HG03520 (cell line): ENCODE results near the gene CXXC1.
"Not testable (repeated sequence)": the region's sequence is repeated elsewhere in the genome, so short reads cannot be mapped to it uniquely, and the experiment has no call there.

Experiments
- ATAC-seq: cut with Tn5 transposase; IDR thresholded peaks from one replicate; pipeline ENCODE4 v1.9.1; 2021; ENCODE audit warnings: mild to moderate bottlenecking, moderate library complexity; ENCODE audit not compliant: unreplicated experiment

Gene CXXC1

DNA sequence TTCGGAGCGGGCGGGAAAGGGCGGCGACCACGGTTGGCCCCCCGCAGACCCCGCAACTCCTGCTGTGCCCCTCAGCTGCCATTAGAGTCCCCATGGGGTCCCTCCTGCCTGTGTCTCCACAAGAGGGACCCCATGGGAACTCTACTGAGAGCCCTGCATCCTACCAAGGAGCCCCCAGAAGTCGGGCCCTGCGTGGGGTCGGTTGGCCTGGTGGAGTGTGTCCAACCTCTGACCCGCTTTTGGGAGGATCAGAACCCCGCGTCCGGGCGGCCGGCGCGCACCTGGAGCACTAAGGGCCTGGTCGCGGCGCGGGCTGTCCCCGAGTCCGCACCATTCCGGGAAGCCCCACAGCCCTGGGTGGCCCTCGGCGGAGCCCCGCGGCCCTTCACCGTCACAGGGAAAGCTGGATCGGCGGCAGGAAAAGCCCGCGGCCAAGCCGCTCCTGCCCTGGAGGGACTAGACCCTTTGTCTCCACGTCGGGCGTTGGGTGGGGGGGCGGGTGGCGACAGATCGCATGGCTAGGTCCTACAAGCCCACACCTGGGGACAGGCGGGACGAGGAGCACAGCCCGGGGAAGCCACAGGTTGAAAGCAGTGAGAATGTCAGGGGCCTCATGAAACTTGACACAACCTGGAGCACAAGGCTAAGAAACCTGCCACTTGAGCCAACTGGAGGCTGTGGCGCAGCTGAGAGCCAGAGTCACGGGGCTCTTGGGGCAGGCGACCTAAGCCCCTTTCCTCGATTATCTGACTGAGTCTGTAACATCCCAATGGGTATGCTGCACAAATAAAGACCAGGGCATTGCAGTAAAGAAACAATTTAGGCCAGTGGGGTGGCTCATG, 11.2 kb upstream of the CXXC1 start:
- ATAC-seq: no peak

DNA sequence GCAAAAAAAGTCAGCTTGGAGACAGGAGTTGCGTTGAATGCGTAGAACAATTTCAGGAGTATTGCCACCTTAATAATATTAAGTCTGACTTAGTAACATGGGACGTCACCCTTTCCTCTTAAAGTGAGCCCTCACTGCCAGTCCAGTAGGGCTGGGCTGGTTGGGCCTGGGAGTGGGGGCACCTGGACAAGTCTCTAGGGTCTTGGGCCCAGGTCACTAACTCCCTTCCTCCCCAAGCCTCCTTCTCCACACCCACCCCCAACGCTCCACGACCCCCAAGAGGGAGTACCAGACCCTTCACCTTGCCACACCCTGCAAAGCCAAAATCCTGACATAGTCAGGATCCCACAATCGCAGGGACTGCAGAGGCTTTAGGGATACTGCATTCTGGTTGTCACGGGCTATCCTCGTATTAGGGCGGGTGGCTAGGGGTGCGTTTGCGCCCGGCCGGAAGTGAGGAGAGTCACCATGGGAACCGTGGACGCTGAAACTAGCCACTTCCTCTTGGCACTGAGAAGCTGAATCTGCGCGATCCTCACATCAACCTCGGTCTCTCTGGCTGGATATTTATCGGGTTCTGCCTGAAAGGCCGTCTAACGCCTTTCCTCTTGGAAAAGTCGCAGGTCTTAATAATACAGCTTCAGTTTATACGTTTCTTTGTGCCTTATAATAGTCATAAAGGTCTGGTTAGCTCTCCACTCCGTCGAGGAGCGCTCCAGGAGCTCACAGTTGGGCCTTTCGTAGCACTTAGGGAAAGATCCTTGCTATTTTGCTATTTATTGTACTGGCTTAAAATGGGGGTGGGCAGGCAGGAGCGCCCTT, 10.3 kb upstream of the CXXC1 start:
- peak; percentile 99 for ATAC-seq

DNA sequence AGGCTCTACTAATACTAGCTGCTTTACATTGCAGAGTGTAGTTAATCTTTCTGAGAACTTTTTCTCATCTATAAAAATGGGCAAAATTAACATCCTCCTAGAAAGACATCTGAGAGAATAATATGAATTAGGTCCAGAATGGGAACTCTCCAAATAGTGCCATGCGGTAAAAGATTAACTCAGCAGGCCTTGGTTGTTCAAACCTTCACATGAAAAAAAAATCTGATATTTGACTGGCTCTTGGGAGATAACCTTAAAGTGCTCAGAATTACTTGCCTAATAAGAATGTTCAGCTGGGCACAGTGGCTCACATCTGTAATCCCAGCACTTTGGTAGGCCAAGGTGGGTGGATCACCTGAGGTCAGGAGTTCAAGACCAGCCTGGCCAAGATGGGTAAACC, 5.5 kb upstream of the CXXC1 start:
- no peak for ATAC-seq

DNA sequence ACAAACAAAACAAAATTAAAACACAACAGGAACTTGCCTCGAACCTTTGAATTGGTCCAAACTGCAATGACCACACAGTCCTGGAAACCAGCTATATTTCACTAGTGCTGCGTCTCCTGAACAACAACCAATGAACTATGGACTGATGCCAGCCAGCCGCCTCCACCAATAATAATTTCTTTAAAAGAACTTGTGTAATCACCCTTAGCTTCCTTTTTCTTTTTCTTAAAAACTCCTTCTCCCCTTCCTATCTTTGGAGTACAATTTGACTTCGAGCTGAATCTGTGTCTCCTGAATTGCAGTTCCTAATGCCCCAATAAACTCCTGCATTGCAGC, 1.6 kb upstream of the CXXC1 start:
- ATAC-seq: no peak

DNA sequence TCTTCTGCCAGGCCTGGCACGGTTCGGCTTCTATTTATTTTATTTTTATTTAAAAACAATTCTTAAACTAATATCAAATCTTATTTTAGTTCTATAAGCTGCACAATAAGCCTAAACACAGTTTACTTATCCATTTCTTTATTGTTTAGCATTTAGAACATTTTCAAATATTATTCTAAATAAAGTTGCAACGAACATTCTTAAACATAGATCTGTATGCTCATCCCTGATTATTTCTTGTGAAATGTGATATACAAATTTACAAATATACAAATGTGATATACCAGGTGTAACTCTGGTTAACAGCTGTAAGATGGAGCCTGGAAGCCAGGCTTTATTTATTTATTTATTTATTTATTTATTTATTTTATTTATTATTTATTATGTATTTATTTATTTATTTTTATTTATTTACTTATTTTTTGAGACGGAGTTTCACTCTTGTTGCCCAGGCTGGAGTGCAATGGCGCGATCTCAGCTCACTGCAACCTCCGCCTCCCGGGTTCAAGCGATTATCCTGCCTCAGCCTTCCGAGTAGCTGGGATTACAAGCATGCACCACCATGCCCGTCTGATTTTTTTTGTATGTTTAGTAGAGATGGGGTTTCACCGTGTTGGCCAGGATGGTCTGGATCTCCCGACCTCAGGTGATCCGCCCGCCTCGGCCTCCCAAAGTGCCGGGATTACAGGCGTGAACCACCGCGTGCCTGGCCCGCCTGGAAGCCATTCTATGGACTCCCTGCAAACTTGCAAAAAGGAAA, 1.0 kb upstream of the CXXC1 start:
- not testable (repeated sequence) for ATAC-seq

- ATAC-seq: no peak
Measured at GRCh38 chr18:50287028-50287440, 458 bp downstream of the CXXC1 start.

- ATAC-seq: no peak
Measured at GRCh38 chr18:50286391-50287027, 983 bp downstream of the CXXC1 start.

DNA sequence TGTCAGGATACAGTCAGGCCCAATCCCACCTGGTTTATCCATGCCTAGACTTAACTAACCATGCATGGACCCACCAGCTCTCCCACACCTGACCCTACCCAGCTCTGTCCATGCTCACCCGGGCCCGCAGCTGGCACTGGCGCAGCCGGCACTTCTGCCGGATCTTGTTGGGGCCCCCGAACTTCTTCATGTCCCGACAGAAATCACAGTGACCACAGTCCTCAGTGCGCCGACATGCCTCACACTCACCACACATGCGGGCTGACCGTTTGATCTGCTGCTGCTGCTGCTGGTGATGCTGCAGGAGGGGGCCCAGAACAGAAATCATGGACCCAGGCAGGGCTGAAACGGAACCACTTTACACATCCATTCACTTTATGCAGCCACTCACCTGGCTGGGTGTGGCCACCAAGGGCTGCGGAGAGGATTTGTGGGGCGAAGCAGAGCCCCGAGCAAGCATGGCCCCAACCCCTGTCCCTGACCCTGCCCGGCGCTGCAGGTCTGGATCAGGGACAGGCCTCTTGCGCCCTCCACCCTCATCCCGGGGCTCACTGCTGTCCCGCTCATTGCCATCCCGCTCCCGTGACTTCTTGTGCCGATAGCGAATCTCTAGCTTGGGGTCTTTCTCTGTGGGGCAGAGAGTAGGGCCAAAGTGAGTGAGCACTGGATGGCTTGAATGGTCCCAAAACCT, 1.7 kb downstream of the CXXC1 start:
- ATAC-seq: no peak

GRCh38 chr18:50285071-50285470, 2.4 kb downstream of the CXXC1 start:
- no peak for ATAC-seq

- no peak for ATAC-seq
Measured at GRCh38 chr18:50284255-50284885, 3.1 kb downstream of the CXXC1 start.

GRCh38 chr18:50283469-50284209, 3.9 kb downstream of the CXXC1 start:
- ATAC-seq: no peak

GRCh38 chr18:50282521-50283335, 4.8 kb downstream of the CXXC1 start:
- no peak for ATAC-seq

GRCh38 chr18:50281972-50282520, 5.4 kb downstream of the CXXC1 start:
- no peak for ATAC-seq

- peak; percentile 88 for ATAC-seq
Measured at GRCh38 chr18:50281295-50281971, 6.1 kb downstream of the CXXC1 start, which contains the start of gene MBD1. TSS of gene MBD1 (minus strand) at chr18:50281523. CDS start at chr18:50279992, 1,531 bp downstream.

GRCh38 chr18:50280707-50281294, 6.7 kb downstream of the CXXC1 start:
- no peak for ATAC-seq

DNA sequence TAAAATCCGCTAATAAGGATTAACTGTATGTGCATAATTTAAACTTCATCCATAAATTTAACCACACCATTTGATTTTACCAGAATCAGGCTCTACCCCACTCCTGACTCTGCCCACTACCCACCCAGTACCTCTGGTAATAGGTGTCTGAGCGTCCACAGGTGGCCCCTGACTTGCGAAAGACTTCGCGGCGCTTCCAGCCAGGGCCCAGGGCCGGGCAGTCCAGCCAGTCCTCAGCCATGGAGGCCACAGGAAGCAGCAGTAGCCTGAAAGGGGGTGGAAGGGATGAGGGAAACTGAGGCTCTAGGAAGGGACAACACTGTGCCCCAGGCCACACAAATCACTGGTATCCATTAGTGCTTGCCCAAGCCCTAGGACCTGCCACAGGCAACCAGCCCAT, 7.7 kb downstream of the CXXC1 start:
- no peak for ATAC-seq

DNA sequence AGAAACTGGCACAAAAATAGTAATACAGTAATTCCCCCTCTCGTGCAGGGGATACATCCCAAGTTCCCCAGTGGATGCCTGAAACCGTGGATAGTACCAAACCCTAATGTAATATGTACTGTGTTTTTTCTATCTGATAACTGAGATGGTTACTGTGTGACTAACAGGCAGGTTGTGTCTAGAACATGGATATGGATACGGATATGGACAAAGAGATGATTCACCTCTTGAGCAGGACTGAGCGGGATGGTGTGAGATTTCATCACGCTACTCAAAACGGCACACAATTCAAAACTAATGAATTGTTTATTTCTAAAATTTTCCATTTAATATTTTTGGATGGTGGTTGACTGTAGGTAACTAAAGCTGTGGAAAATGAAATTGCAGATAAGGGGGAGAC, 9.6 kb downstream of the CXXC1 start:
- ATAC-seq: no peak
